CD14-positive monocyte (primary cell): ENCODE data around the gene SPAAR. TPM values are rescaled to one million over a fixed set of nuclear protein-coding genes. Genes with fewer than 3 reads are reported as not detected.

Experiments
- DNase-seq, 3 donors: peaks; one replicate each; pipeline ENCODE4 v3.0.0-alpha.2; 2011 to 2022
- H2AFZ ChIP-seq: 2 replicates; pipeline ENCODE4 v1.6.0; 2012; ENCODE audit warnings: mild to moderate bottlenecking, low read depth, low read length, inconsistent platforms; ENCODE audit not compliant: insufficient read depth, poor library complexity, severe bottlenecking
- H3K27ac ChIP-seq, 2 donors: 1 replicate in 1 of 2; 2 replicates in 1 of 2; pipeline ENCODE4 v1.5.1; 2012 to 2013; ENCODE audit warnings: low read length in 2 of 2, control low read depth in 1 of 2, inconsistent platforms in 1 of 2, low read depth in 1 of 2, mild to moderate bottlenecking in 1 of 2
- H3K27me3 ChIP-seq, 2 donors: one replicate each; pipeline versions ENCODE4 v1.6.0 to v1.6.1; 2011 to 2013; ENCODE audit warnings: low read length in 2 of 2; ENCODE audit not compliant: control insufficient read depth in 2 of 2, insufficient read depth in 2 of 2
- H3K36me3 ChIP-seq, 2 donors: replicated peaks in 1 of 2; 1 replicate in 1 of 2; 2 replicates in 1 of 2; pipeline versions ENCODE4 v1.5.1 to v1.6.1; 2012 to 2013; ENCODE audit warnings: low read length in 2 of 2, control low read depth in 1 of 2, inconsistent platforms in 1 of 2, mild to moderate bottlenecking in 1 of 2; ENCODE audit not compliant: insufficient read depth in 2 of 2, control insufficient read depth in 1 of 2
- H3K4me1 ChIP-seq, 2 donors: 1 replicate in 1 of 2; 2 replicates in 1 of 2; pipeline versions ENCODE4 v1.5.1 to v1.6.1; 2012 to 2013; ENCODE audit warnings: low read length in 2 of 2, control low read depth in 1 of 2, inconsistent platforms in 1 of 2, mild to moderate bottlenecking in 1 of 2, moderate library complexity in 1 of 2; ENCODE audit not compliant: insufficient read depth in 2 of 2, control insufficient read depth in 1 of 2
- H3K4me2 ChIP-seq: replicated peaks from 2 replicates; pipeline ENCODE3; 2012; ENCODE audit warnings: low read length, moderate library complexity, mild to moderate bottlenecking; ENCODE audit not compliant: poor library complexity, severe bottlenecking; ENCODE audit errors: extremely low read depth
- H3K4me3 ChIP-seq, 3 experiments: fragments of 200-600 bp in 1 of 3; sonication (generic) in 1 of 3; replicated peaks in 1 of 3; 1 replicate in 2 of 3; 2 replicates in 1 of 3; pipeline ENCODE4 v1.5.1; 2011 to 2013; ENCODE audit warnings: low read length in 3 of 3, mild to moderate bottlenecking in 3 of 3, control low read depth in 2 of 3, low read depth in 2 of 3, inconsistent platforms in 1 of 3, moderate library complexity in 1 of 3
- H3K79me2 ChIP-seq: 2 replicates; pipeline ENCODE4 v1.6.0; 2012; ENCODE audit warnings: mild to moderate bottlenecking, control low read depth, inconsistent platforms, low read length, moderate library complexity; ENCODE audit not compliant: insufficient read depth
- H3K9ac ChIP-seq: 2 replicates; pipeline ENCODE4 v1.6.0; 2017; ENCODE audit warnings: low read length, mild to moderate bottlenecking; ENCODE audit not compliant: insufficient read depth, poor library complexity, severe bottlenecking
- H3K9me3 ChIP-seq, 2 donors: replicated peaks in 1 of 2; 1 replicate in 1 of 2; 2 replicates in 1 of 2; pipeline versions ENCODE4 v1.5.1 to v1.6.1; 2012 to 2013; ENCODE audit warnings: low read length in 2 of 2, control low read depth in 1 of 2; ENCODE audit not compliant: control insufficient read depth in 1 of 2, insufficient read depth in 1 of 2
- H4K20me1 ChIP-seq: 2 replicates; pipeline ENCODE4 v1.6.0; 2012; ENCODE audit warnings: mild to moderate bottlenecking, low read length, control low read depth, moderate library complexity; ENCODE audit not compliant: insufficient read depth
- H3K27ac Mint-ChIP-seq, 7 donors: one replicate each; pipeline ENCODE4 v1.8.0; 2020; ENCODE audit warnings: mild to moderate bottlenecking in 7 of 7, mixed read lengths in 7 of 7, moderate library complexity in 6 of 7, inconsistent platforms in 2 of 7
- H3K27me3 Mint-ChIP-seq, 3 donors: one replicate each; pipeline ENCODE4 v1.8.0; 2021 to 2022; ENCODE audit warnings: low read depth in 3 of 3, mild to moderate bottlenecking in 3 of 3, mixed read lengths in 3 of 3, moderate library complexity in 3 of 3, inconsistent platforms in 1 of 3
- H3K36me3 Mint-ChIP-seq, 2 donors: one replicate each; pipeline ENCODE4 v1.8.0; 2020; ENCODE audit warnings: mixed read lengths in 2 of 2, inconsistent platforms in 1 of 2, mild to moderate bottlenecking in 1 of 2
- H3K4me1 Mint-ChIP-seq: one replicate; pipeline ENCODE4 v1.8.0; 2020; ENCODE audit warnings: mild to moderate bottlenecking, mixed read lengths
- H3K4me3 Mint-ChIP-seq, 2 donors: one replicate each; pipeline ENCODE4 v1.8.0; 2020; ENCODE audit warnings: mild to moderate bottlenecking in 2 of 2, mixed read lengths in 2 of 2, moderate library complexity in 1 of 2
- H3K9me3 Mint-ChIP-seq, 7 donors: one replicate each; pipeline ENCODE4 v1.8.0; 2020 to 2022; ENCODE audit warnings: mixed read lengths in 7 of 7, mild to moderate bottlenecking in 6 of 7, moderate library complexity in 6 of 7, inconsistent platforms in 2 of 7
- CTCF ChIP-seq: fragments of 200-600 bp; IDR thresholded peaks from one replicate; pipeline ENCODE4 v1.8.0; 2022; ENCODE audit warnings: antibody characterized with exemption, mild to moderate bottlenecking
- WGBS: methylation state at CpG from one replicate; pipeline ENCODE4 v1.1.5; 2013; ENCODE audit warnings: missing lambda C conversion rate; ENCODE audit not compliant: insufficient coverage; 5-methylcytosine and 5-hydroxymethylcytosine counted together
- intact Hi-C, 2 donors: fragments of 100-400 bp; cut with micrococcal nuclease; formaldehyde crosslinking; loops; one replicate each; pipeline versions ENCODE4 v1.15.0 to v1.15.1; 2023
- polyA plus RNA-seq, 3 donors: library from polyadenylated mRNA; depleted of rRNA in 1 of 3; unstranded in 2 of 3; stranded (reverse) in 1 of 3; fragments of 300-500 nt in 2 of 3; fragments of >200 nt in 1 of 3; fragmentation: Illumina TruSeq in 2 of 3; gene quantifications; 1 replicate in 2 of 3; 2 replicates in 1 of 3; pipeline ENCODE4 v1.2.3, GENCODE V29; 2012 to 2021

Gene SPAAR
- polyA plus RNA-seq, 3 donors: not detected

- H3K79me2 ChIP-seq: no peaks in the 10 kb centered on the region
- no peak overlapping the region for H3K9ac ChIP-seq
- H3K27ac ChIP-seq: no peak overlapping the region
- intact Hi-C loops: loop anchor here in 1 of 2 donors (5.0 kb wide), 1 partner anchor 43 kb away; no protein-coding TSS in a partner anchor
- no peaks in the 10 kb centered on the region for H3K9me3 Mint-ChIP-seq
- no peaks in the 10 kb centered on the region for H3K36me3 ChIP-seq
- H2AFZ ChIP-seq: peak overlapping the region; percentile 29
- TF ChIP-seq CTCF: no peak
- DNase-seq: no peak
- no peak overlapping the region for H3K27ac Mint-ChIP-seq
- H3K27me3 Mint-ChIP-seq: peaks cover 0 to 8% (median 3%) of the 10 kb centered on the region in 3 donors
- H3K36me3 Mint-ChIP-seq: no peaks in the 10 kb centered on the region
- H4K20me1 ChIP-seq: no peaks in the 10 kb centered on the region
- no peak overlapping the region for H3K4me3 Mint-ChIP-seq
- H3K4me1 Mint-ChIP-seq: peaks cover 4% of the 10 kb centered on the region
- H3K9me3 ChIP-seq: no peaks in the 10 kb centered on the region
- no peak overlapping the region for H3K4me3 ChIP-seq
- H3K4me1 ChIP-seq: peaks cover 0 to 4% of the 10 kb centered on the region in 2 donors
- WGBS: no CpG with 5 or more reads among the region's 3 CpGs
- H3K4me2 ChIP-seq: no peak overlapping the region
- H3K27me3 ChIP-seq: peaks cover 0 to 3% of the 10 kb centered on the region in 2 donors
Measured at GRCh38 chr9:35944841-35945240, 35.6 kb downstream of the SPAAR start.

- Histone ChIP-seq H3K9me3 (no peaks in the 10 kb centered on the region), H3K36me3 (no peaks in the 10 kb centered on the region), H3K27me3 (peaks cover 0 to 3% of the 10 kb centered on the region in 2 donors), H3K9ac (no peak overlapping the region), H3K79me2 (no peaks in the 10 kb centered on the region), H4K20me1 (no peaks in the 10 kb centered on the region), H3K4me2 (peak overlapping the region; percentile 58), H3K4me1 (peaks cover 0 to 4% of the 10 kb centered on the region in 2 donors), H3K4me3 (peak overlapping the region in 1 of 3 experiments; percentile 17), H3K27ac (no peak overlapping the region), H2AFZ (peak overlapping the region; percentile 29)
- peak; percentile 85 for TF ChIP-seq CTCF
- H3K27me3 Mint-ChIP-seq: peaks cover 0 to 6% (median 6%) of the 10 kb centered on the region in 3 donors
- H3K9me3 Mint-ChIP-seq: no peaks in the 10 kb centered on the region
- no peak overlapping the region for H3K27ac Mint-ChIP-seq
- no peaks in the 10 kb centered on the region for H3K36me3 Mint-ChIP-seq
- H3K4me1 Mint-ChIP-seq: peaks cover 4% of the 10 kb centered on the region
- no CpG with 5 or more reads among the region's 10 CpGs for WGBS
- intact Hi-C loops: loop anchor here in 1 of 2 donors (5.0 kb wide), 1 partner anchor 43 kb away; no protein-coding TSS in a partner anchor
- DNase-seq: peak; percentile 21 to 43 (median 27)
- H3K4me3 Mint-ChIP-seq: peak overlapping the region in 1 of 2 donors; percentile 85
Measured at GRCh38 chr9:35945341-35946018, 36.2 kb downstream of the SPAAR start.
